KOPT-K1 (cell line): Measurements from ENCODE around the gene DCLK2.

ENCODE experiments used
- H3K27ac ChIP-seq: fragments of 200-600 bp; sonication (generic); 2 replicates; pipeline ENCODE4 v1.5.1; 2016; ENCODE audit warnings: antibody characterized with exemption, mild to moderate bottlenecking, low read depth, low read length; ENCODE audit not compliant: poor library complexity, severe bottlenecking
- H3K36me3 ChIP-seq: fragments of 200-600 bp; sonication (generic); 2 replicates; pipeline ENCODE4 v1.5.1; 2017; ENCODE audit warnings: antibody characterized with exemption, mild to moderate bottlenecking, low read length, moderate library complexity; ENCODE audit not compliant: insufficient read depth
- H3K9me3 ChIP-seq: fragments of 200-600 bp; sonication (generic); 2 replicates; pipeline ENCODE4 v1.5.1; 2017; ENCODE audit warnings: antibody characterized with exemption, low read length, mild to moderate bottlenecking; ENCODE audit not compliant: insufficient read depth, poor library complexity, severe bottlenecking

DCLK2 gene

DNA sequence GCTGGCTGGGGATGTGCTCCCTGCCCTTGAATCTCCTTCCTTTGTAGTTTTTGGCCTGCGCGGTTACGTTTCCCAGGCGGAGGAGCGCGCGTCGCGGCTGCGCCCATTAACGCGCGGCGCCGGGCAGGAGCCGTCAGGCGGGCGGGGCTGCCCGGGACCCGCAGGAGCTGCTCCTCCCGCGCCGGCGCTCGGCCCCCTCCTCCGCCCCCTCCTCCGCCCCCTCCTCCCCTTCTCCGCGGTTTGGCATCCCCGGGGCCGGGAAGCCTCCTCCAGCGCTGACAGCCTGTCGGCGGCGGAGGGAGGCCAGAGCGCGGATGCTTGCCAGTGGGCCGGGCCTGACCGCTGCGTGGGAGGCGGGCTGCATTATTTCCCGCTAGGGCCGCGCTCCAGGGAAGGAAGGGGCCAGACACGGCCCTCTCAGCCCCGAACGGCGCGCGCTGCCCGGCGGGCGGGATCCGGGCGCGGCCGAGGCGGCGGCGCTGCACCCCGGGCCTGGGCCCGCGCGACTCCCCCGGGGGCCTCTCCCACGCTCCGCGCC lies at the start of gene DCLK2:
Gene DCLK2 (plus strand): TSS at position 405 of the 538 bp plus-strand sequence. CDS start 583 bp downstream, outside the sequence.
- Histone ChIP-seq H3K27ac (no peak within 1 kb of the TSS), H3K9me3 (peaks cover 11% of the 10 kb centered on the region), H3K36me3 (no peaks in the 10 kb centered on the region)

DNA sequence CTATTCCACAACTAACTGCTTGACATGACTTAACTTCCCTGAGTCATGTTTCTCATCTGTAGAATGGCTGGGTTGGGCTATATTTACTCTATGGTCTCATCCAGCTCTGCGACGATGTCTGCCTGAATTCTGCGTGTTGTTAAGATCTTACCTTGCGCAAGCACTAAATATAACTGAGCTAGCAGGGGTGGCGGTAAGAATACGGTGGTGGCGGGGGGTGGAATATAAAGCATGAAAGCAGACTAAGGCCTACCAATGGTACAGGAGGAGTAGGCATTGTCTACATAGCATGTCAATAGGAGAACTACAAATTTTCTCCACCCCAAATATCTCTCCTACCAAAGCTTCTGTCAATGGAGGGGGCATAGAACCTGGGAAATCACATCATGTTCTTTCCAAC lies 45.7 kb upstream of the DCLK2 start:
- peaks cover 5% of the 10 kb centered on the region for H3K9me3 ChIP-seq
- H3K36me3 ChIP-seq: no peaks in the 10 kb centered on the region
- H3K27ac ChIP-seq: no peak overlapping the region

DNA sequence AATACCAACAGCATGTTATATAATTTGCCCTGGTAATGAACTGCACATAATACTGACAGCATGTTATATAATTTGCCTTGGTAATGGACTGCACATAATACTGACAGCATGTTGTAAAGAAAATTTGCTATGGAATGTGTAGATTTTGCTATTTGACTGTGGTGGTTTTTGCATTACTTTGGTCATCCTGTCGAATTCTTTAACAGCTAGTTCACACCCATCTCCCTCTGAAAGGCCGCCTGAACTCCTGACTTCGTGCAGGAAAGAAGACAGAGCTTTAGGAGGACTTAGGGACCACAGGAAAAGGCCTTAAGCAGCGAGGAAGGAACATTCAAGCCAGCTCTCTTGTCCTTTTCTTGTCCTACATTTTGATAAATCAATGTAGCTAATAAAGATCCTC lies 45.2 kb upstream of the DCLK2 start:
- Histone ChIP-seq H3K27ac (no peak overlapping the region), H3K9me3 (peaks cover under 1% of the 10 kb centered on the region), H3K36me3 (no peaks in the 10 kb centered on the region)

DNA sequence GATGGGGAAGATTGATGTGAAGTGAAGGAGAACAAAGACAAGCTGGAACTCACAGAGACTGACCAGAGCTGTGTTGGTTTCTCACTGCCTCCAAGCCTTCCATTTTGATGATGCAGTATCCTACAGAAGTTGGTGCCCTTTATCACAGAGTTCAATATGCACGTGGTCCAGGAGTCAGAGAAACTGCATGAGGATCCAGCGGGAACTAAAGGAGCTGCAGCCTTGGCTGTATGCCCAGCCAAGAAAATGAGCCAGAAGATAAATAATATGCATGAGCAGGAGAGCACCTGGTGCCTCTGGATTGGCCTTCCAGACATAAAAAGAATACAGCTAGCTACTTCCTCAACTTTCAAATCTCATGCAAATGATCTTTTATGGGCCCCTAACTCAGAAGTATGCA lies 44.3 kb upstream of the DCLK2 start:
- no peaks in the 10 kb centered on the region for H3K36me3 ChIP-seq
- H3K27ac ChIP-seq: no peak overlapping the region
- H3K9me3 ChIP-seq: no peaks in the 10 kb centered on the region

DNA sequence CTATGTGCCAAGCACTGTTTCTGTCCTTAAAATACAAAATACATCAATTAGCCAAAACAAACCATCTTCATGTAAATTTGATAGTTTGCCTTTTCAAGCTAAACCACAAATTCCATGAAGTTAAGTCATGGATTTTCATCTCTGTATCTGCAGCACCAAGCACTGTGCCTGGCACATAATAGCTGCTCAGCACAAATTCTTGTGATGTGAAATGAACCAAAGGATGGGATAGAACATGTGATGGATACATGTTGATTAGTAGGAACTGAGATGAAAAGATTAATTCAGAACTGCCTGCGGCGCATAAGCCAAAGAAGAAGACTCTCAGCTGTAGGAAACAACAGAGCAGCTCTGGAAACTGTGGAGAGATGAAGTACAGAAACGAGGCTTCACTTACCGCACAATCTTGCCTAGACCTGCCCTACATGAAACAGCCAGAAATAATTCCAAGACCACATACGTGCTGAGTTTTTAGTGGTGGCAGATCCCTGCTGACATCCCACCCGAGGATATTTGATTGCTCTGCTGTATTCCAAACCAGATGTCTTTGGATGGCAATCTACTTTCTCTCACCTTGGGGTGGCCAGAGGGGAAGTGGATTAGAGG lies 40.9 kb upstream of the DCLK2 start:
- H3K36me3 ChIP-seq: no peaks in the 10 kb centered on the region
- no peak overlapping the region for H3K27ac ChIP-seq
- H3K9me3 ChIP-seq: no peaks in the 10 kb centered on the region

DNA sequence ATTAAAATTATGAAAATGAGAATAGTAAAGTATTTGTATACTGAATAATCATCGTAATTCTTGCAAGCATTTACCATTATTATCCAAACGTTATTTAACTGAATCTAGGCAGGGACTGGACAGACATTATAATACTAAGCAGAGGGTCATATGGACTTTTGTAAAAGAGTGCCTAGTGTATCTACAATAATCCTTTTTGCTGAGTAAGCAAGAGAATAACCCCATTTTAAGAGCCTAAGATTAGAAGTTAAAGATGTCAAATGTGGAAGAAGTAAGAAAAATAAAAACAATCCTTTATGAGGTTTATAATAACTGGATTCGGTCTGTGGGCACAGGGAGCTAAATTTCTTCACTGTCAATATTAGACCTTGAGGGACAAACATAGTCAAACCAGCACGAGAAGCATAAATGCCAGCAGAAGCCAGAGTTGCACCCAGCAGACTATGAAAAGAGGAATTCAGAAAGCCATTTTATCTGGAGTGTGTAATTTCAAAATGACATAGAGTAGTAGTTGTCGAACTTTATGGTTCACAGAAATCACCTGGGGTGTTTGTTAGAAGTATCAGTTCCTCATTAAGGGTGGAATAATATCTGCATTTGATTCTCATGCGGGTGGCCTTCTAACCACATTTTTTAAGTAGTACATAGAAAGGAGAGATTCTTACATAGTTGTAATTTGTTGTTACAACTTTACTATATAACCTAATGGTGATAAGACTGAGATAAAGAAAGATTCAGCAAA lies 39.7 kb upstream of the DCLK2 start:
- Histone ChIP-seq H3K36me3 (no peaks in the 10 kb centered on the region), H3K9me3 (no peaks in the 10 kb centered on the region), H3K27ac (no peak overlapping the region)

DNA sequence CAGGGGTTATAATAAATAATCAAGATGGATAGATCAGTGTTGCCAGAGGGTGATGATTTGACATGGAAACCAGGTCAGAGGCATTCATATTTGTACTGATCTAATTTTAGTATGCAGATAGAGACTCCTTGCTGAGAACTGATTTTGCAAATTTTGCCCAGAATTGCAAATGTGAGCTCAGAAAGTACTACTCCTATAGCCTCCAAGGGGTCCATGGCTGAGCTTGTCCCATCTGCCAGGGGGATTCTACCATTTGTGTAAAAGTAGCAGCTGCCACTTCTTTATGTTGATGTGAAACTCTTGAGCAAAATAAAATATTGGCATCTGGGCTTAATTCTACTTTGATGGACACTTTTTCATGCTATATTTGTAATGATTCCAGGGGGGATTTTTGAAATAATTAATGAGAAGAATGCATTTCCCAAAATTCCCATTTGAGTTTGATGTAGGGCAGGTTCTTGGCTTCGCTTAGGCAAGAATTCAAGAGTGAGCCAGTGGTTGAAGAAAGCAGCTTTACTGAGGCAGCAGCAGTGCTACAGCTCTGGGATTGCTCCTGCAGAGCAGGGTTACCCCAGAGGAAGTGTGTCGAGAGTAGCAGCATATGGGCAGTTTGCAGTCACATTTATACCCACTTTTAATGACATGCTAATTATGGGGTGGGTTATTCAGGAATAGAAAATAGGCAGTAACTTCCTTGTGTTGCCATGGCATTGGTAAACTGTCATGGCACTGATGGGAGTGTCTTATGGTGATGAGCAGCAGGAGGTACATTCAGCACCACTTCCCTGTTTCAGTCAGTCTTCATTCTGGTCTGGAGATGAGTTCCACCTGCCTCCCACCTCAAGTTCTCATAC lies 38.7 kb upstream of the DCLK2 start:
- H3K9me3 ChIP-seq: no peaks in the 10 kb centered on the region
- no peaks in the 10 kb centered on the region for H3K36me3 ChIP-seq
- H3K27ac ChIP-seq: no peak overlapping the region

DNA sequence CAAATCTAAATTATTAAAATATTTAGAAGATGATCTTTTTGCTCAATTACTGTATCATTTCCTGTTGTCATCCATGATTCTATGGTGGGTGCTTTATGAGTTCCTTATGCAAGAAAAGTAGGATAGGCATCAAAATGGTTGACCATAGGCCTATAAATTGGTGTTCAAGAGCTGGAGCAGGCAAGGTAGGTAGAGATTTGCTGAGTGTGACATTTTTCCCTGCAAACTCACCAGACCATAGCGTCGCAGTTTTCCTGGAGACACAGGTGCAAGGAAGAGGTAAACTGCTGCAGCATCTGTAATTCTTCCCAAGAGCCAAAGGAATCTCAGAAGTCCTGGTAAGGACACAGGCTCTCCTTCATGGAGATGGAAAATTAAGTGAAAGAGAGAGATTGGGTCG lies 33.7 kb upstream of the DCLK2 start:
- no peaks in the 10 kb centered on the region for H3K36me3 ChIP-seq
- no peaks in the 10 kb centered on the region for H3K9me3 ChIP-seq
- H3K27ac ChIP-seq: no peak overlapping the region

DNA sequence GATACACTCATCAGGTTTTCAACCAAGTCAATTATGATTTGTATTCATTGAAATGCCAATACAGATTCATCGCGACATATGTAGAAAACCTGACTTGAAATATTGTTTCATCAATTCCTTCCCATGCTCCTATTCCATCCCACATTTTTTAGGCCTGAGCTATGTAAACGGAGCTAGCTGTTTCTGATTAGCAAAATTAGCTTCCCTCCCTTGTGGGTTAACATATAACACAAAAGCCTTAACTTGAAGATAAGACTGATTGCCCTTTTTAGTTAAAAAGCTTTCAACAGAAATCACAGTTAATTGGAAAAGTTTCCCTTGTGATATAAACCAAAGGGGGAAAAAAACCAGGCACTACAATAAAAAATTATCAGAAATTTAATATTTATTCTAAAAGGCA lies 32.8 kb upstream of the DCLK2 start:
- H3K27ac ChIP-seq: no peak overlapping the region
- H3K36me3 ChIP-seq: no peaks in the 10 kb centered on the region
- H3K9me3 ChIP-seq: no peaks in the 10 kb centered on the region

DNA sequence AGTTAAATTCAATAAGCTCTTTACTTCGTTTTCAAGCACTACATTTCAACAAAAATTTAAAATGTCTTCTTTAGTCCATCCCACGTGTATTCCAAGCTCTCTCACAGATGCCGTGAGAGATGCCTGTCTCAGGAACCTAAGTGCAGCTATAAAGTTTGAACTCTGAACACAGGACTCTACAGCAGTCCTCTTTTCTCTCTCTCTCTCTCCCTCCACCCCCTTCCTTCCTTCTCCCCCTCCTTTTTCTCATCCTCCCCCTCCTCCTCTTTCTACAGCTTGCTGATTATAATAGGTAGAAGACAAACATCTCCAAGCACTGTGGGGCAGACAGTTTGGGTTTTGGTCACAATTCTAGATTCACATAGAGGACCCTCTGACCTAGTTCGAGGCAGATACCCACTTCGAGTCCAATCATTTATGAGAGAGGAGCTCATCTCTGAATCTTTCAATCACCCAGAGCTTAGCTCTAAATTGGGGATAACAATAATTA lies 31.5 kb upstream of the DCLK2 start:
- Histone ChIP-seq H3K36me3 (no peaks in the 10 kb centered on the region), H3K27ac (no peak overlapping the region), H3K9me3 (no peaks in the 10 kb centered on the region)

DNA sequence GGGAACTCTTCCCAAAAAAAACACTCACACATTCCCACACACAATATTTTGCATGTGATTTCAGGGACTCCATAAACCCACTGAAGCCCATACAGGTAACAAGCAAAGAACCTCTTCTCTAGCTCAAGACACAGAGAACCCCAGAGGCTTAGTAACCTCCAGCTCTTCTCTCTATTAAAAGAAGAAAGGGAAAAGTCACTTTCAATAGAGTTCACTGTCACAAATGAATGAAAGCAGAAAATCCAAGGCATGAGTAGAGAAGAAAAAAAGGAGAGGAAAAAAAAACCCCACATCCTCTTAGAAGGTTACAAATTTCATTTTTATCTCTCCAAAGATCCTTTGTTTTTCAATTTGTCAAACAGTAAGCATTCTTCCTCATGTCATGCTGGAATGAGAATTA lies 30.7 kb upstream of the DCLK2 start:
- H3K9me3 ChIP-seq: no peaks in the 10 kb centered on the region
- H3K36me3 ChIP-seq: no peaks in the 10 kb centered on the region
- H3K27ac ChIP-seq: no peak overlapping the region

DNA sequence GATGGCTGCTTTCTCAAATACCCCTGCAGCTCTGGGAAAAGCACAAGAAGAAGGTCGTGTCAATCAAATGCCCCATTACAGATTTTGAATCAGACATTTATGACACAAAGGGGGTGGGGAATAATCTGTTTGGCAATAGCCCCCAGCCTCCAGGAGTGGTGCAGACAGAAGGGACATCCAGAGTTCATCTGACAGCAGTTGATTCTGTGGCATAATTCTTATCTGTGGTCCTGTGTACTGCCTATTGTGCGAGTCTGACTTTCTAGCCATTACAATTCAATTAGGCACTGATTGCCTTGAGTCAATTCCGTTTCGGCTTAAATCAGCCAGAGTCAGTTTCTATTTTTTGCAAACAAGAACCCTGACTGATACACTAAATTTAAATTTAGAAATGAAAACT lies 28.6 kb upstream of the DCLK2 start:
- no peaks in the 10 kb centered on the region for H3K36me3 ChIP-seq
- no peaks in the 10 kb centered on the region for H3K9me3 ChIP-seq
- no peak overlapping the region for H3K27ac ChIP-seq

DNA sequence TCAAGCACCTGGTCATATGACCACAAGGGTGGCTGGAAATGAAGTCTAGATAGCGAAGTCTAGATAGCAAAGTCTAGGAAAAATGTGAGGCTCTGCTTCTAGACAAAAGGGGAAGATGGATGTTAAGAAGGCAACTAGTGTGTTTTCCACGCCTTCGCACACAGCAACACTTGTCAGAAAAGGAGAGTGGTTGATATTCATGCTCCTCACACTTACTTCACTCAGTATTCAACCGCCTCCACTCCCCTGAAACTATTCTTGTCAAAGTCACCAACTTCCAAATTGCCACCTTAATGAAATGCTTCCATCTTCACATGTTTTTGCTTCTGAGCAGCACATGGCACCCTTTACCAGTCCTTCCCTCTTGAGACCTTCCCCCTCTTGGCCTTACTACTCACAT lies 27.7 kb upstream of the DCLK2 start:
- H3K9me3 ChIP-seq: no peaks in the 10 kb centered on the region
- no peak overlapping the region for H3K27ac ChIP-seq
- H3K36me3 ChIP-seq: no peaks in the 10 kb centered on the region

DNA sequence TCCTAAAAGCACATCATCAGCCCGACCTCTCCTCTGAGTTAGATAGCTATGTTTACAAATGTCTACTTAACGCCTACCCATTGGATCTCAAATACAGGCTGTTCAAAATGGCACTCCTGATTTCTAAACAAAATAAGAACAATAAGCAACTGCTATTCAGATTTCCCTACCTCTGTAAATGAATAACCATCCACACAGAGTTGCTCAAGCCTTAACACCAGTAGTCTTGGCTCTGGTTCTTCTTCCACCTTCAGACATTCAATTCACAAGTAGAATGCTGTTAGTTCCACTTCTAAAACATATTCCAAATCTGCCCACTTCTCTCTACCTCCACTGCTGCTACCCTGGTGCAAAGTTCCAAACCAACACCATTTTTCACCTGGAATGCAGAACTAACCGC lies 27.1 kb upstream of the DCLK2 start:
- no peak overlapping the region for H3K27ac ChIP-seq
- H3K9me3 ChIP-seq: no peaks in the 10 kb centered on the region
- H3K36me3 ChIP-seq: no peaks in the 10 kb centered on the region

DNA sequence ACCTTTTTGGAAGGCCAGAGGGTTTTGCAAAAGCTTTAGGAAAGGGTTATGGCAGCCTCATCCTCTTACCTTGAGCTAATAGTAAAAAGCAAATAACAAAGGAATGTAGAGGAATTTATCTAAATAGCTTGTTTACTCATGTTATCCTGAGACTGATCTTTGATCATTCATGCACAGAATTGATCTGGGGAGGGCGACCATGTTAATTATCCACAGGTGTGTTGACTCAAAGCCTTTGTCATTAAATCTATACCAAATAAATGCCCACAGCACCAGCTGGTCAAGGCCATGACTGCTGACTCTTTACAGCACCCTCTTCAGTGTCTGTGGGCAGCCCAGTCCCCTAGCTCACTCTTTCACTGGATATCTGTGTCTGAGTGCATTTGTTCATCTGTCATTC lies 22.8 kb upstream of the DCLK2 start:
- H3K36me3 ChIP-seq: no peaks in the 10 kb centered on the region
- H3K9me3 ChIP-seq: no peaks in the 10 kb centered on the region
- H3K27ac ChIP-seq: no peak overlapping the region
